Measurements from ENCODE around the gene LRRC46.

LRRC46 gene

DNA sequence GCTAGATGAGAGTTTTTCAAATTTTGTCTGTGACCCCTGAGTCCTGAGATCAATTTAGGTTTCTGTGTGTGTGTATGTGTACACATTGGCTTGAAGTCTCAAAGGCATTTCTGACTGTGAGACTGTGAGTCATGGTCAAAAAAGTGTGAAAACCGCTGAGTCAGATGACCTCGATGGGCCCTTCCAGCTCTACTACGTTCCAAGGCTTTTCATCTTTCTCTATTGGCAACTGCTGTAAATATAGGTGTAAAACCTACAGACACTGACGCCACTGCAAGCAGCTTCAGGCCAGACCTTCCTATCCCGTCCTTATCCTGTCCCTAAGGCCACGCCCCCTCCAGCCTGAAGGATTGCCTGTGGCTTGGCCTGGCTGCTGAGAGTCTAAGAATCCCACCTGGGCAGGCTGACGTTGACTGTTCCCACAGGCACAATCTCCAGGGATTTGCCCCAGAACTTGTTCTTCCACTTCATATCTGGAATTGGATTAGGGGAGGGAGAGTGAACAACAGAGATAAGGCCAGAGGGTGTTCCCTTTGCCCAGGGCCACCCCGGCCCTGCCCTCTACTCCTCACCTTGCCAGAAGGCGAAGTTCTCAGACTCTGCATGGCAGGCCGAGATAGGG lies 21.2 kb upstream of the LRRC46 start:
- no peak for DNase-seq (ENCODE audit: low read depth in 2 of 2)

GRCh38 chr17:47810901-47811635 lies 20.4 kb upstream of the LRRC46 start:
- no peak for DNase-seq (ENCODE audit: low read depth in 2 of 2)

DNA sequence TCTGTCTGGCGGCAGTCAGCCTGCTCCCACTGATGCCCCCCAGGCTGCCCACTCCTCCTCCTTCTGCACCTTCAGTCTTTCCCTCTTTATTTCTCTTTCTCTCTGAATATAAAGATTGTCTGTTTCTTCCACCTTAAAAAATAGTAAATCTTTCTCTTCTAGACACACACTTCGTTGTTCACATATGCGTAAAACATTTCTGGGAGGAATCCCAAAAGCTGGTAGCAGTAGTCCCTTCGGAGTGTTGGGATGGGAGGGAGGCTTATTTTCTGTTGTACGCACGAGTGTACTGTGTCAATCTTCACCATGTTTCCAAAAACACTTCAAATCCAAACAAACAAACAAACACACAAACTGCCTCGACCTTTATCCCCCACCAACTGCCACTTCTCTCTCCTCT lies 19.8 kb upstream of the LRRC46 start:
- DNase-seq (ENCODE audit: low read depth in 2 of 2): no peak

DNA sequence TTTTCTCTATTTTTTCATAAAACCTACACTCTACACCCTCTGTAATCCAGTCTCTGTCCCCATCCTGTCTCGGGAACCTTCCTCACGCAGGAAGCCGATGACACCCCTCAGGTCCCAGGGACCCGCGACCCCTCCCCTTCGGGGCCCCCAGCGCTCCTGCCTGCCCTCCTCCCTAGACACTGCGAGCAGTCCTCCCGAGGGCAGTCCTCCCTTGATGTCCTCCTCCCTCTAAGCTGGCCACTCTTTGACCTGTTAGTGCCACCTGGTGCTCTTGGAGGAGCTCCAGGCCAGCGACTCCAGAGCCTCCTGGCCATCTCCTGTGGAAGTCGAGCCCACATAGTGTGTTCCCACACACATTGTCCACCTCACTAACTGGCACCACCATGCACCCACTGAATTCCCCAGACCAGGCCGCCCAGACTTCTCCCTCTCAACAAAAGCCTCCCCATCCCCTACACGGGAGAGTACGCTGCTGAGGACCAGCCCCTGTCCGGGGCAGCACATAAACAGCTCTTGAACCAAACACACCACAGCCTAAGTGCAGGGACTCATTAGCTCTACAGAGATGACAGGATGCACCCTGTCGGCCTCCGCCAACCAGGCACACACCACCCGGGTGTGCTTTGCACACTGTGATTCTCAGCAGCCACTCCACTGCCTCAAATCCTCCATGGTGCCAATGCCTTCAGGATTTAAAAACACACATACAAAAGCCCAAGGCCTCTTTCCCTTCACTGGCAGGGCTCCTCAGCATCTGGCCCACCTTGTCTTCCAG lies 19.1 kb upstream of the LRRC46 start:
- DNase-seq (ENCODE audit: low read depth in 2 of 2): no peak

- DNase-seq (ENCODE audit: low read depth in 2 of 2): no peak
Measured at GRCh38 chr17:47813077-47813476, 18.4 kb upstream of the LRRC46 start.

DNA sequence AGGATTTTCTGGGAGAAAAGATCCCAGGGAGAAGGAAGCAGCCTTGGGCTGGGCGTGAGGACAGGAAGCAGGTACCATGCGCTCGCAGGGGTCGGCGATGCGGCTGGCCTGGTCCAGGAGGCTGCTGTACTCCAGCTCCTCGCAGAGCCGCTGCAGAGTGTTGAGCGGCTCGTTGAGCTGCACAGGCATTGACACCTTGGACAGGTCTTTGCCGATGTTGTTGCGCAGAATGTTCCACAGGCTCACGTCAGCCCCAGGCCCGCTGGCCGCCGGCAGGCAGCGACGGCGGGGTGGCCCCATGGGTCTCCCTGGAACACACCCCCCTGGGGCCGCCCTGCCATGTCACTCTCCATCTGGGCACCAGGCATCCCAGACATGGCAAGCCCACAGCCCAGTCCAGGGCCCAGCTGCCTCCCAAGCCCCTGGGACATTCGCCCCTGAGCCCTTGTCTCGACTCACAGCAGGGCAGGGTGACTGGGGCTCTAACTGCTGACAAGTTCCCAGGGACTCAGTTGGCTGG lies 17.9 kb upstream of the LRRC46 start:
- no peak for DNase-seq (ENCODE audit: low read depth in 2 of 2)

- no peak for DNase-seq (ENCODE audit: low read depth in 2 of 2)
Measured at GRCh38 chr17:47815106-47815918, 16.2 kb upstream of the LRRC46 start.

GRCh38 chr17:47816111-47816735 lies 15.2 kb upstream of the LRRC46 start:
- DNase-seq (ENCODE audit: low read depth in 2 of 2): no peak

GRCh38 chr17:47816947-47817346 lies 14.5 kb upstream of the LRRC46 start:
- DNase-seq (ENCODE audit: low read depth in 2 of 2): no peak

- no peak for DNase-seq (ENCODE audit: low read depth in 2 of 2)
Measured at GRCh38 chr17:47818002-47818695, 13.3 kb upstream of the LRRC46 start.

- DNase-seq (ENCODE audit: low read depth in 2 of 2): no peak
Measured at GRCh38 chr17:47819475-47819874, 12.0 kb upstream of the LRRC46 start.

GRCh38 chr17:47820033-47820789 lies 11.3 kb upstream of the LRRC46 start:
- DNase-seq (ENCODE audit: low read depth in 2 of 2): no peak

GRCh38 chr17:47821031-47821423 lies 10.4 kb upstream of the LRRC46 start:
- DNase-seq (ENCODE audit: low read depth in 2 of 2): no peak

DNA sequence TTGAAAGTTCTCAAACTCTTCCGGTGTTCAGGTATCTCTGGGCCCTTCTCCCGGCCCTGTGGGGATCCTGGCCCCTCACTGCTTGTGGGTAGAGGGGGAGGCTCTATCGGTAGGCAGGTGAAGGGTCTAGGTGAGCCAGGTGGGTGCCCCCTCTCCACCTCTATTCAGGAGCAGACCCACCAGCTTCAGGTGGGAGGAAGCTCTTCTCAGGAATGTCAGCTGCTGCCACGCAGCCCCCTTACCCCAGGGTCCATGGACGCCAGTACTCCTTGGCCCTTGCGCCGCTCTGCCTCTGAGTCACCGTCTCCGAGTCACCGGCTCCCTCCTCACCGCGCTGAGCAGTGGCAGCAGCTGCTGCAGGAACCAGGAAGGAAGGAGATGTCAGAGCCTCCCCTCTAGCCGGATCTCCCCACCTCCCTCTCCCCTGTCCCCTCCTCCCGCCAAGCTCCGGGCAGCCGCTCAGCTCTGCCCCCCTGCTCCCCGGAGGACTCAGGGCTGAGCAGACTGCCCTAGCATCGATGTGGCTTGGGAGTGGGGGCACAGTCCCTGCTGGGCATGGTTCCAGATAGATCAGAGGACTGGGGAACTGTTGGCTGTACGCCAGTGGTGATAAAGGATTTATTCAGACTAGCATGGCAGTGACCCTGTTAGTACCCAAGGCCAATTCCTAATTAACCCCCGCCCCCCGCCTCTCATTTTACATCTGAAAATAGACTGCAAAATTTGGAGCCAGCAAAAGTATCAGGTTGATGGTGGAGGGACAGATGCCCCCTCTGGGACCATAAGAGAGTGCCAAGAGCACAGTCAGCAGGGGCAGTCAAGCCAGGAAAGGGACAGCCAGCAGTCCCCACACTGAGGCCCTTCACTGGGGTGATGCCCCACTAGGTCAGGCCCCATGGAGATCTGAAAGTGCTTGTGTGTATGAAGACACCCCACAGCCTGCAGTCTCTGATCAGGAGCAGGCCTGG lies 9.8 kb upstream of the LRRC46 start, which contains the start of gene OSBPL7:
Gene OSBPL7, minus strand, starts transcription at position 371 of the 968 bp plus-strand sequence. CDS start 1,516 bp downstream, outside the sequence.
- DNase-seq (ENCODE audit: low read depth in 2 of 2): peak; percentile 52 to 58

GRCh38 chr17:47822785-47823184 lies 8.7 kb upstream of the LRRC46 start:
- DNase-seq (ENCODE audit: low read depth in 2 of 2): no peak

- DNase-seq (ENCODE audit: low read depth in 2 of 2): no peak
Measured at GRCh38 chr17:47823519-47823918, 8.0 kb upstream of the LRRC46 start.

- DNase-seq (ENCODE audit: low read depth in 2 of 2): no peak
Measured at GRCh38 chr17:47829870-47830269, 1.6 kb upstream of the LRRC46 start.

GRCh38 chr17:47830396-47831002 lies 971 bp upstream of the LRRC46 start:
- DNase-seq (ENCODE audit: low read depth in 2 of 2): no peak
